22Rv1 (cell line): Measurements from ENCODE around the gene ROR1.

ENCODE experiments used
- ZFX ChIP-seq: fragments of 450-650 bp; IDR thresholded peaks from 2 replicates; pipeline ENCODE4 v1.6.1; 2017; ENCODE audit warnings: antibody characterized with exemption, borderline replicate concordance
- TF ChIP-seq, protein P1 (sequence below): fragments of 450-650 bp; IDR thresholded peaks from 2 replicates; pipeline ENCODE4 v1.5.1; 2017; ENCODE audit warnings: mild to moderate bottlenecking

DNA sequence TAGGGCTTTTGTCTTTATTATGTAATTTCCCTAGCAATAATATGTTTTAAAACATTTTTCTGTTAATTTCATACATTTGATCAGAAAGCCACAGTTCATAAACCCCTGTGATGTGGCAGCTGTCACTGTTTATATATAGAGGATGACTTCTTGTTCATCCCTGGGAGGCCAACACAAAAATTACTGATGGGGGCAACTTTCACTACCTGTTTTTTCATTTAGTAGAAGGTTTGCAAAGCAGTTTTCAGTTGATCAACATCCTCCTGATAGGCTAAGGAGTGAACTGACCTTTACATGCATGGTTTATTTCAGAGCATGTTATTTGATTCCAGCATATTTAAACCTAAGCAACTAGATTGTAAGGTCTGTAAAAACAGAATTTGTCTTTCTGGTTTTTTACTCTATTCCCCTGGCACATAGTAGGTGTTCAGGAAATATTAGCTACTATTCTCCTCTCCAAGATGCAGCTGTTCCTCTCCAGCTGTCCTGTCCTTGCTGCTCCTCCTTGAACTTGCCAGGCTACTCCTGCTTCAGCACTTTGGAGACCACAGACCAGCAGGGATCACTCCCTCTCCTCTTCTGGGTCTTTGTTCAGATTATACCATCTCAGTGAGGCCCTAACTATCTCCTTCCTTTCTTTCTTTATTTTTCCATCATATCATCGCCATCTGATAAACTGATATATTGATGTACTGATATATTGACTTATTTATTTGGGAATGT lies 54.7 kb downstream of the ROR1 start:
- TF ChIP-seq, protein P1, sequence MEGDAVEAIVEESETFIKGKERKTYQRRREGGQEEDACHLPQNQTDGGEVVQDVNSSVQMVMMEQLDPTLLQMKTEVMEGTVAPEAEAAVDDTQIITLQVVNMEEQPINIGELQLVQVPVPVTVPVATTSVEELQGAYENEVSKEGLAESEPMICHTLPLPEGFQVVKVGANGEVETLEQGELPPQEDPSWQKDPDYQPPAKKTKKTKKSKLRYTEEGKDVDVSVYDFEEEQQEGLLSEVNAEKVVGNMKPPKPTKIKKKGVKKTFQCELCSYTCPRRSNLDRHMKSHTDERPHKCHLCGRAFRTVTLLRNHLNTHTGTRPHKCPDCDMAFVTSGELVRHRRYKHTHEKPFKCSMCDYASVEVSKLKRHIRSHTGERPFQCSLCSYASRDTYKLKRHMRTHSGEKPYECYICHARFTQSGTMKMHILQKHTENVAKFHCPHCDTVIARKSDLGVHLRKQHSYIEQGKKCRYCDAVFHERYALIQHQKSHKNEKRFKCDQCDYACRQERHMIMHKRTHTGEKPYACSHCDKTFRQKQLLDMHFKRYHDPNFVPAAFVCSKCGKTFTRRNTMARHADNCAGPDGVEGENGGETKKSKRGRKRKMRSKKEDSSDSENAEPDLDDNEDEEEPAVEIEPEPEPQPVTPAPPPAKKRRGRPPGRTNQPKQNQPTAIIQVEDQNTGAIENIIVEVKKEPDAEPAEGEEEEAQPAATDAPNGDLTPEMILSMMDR, result no peak
- no peak for TF ChIP-seq ZFX
